MM.1S (cell line): ENCODE data around the gene DCAF6.

ENCODE experiments used
- EZH2 ChIP-seq: fragments of 300-600 bp; sonication (generic); optimal IDR thresholded peaks from 2 replicates; pipeline ENCODE3; 2017; ENCODE audit warnings: low read depth, mild to moderate bottlenecking, antibody characterized with exemption, low read length, mixed read lengths
- TF ChIP-seq, protein P1 (sequence below): fragments of 300-600 bp; sonication (generic); IDR thresholded peaks from 2 replicates; pipeline ENCODE4 v1.5.1; 2016; ENCODE audit warnings: antibody characterized with exemption, low read length, mixed read lengths

DNA sequence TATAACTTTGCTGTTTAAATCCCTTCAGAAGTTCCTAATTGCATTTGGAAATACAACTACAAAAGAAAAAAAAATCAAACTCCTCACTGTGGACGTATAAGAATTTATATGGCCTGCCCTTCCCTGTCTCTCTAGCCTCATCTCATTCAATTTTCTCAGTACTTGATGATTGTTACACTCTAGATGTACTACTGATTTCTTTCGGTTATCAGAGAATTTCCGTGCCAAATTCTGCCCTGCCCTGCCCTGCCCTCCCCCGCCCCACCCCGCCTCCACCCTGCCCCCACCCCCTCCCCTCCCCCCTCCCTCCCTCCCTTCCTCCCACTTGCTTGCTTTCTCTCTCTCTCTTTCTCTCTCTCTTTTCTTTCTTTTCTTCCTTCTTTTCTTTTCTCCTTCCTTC lies 72.1 kb downstream of the DCAF6 start:
- TF ChIP-seq, protein P1, sequence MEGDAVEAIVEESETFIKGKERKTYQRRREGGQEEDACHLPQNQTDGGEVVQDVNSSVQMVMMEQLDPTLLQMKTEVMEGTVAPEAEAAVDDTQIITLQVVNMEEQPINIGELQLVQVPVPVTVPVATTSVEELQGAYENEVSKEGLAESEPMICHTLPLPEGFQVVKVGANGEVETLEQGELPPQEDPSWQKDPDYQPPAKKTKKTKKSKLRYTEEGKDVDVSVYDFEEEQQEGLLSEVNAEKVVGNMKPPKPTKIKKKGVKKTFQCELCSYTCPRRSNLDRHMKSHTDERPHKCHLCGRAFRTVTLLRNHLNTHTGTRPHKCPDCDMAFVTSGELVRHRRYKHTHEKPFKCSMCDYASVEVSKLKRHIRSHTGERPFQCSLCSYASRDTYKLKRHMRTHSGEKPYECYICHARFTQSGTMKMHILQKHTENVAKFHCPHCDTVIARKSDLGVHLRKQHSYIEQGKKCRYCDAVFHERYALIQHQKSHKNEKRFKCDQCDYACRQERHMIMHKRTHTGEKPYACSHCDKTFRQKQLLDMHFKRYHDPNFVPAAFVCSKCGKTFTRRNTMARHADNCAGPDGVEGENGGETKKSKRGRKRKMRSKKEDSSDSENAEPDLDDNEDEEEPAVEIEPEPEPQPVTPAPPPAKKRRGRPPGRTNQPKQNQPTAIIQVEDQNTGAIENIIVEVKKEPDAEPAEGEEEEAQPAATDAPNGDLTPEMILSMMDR, result no peak
- no peak for TF ChIP-seq EZH2
